Measurements from ENCODE around the gene MOG. TPM values are rescaled to one million over a fixed set of nuclear protein-coding genes. Genes with fewer than 3 reads are reported as not detected.
"Not testable (repeated sequence)": the region's sequence is repeated elsewhere in the genome, so short reads cannot be mapped to it uniquely, and the experiment has no call there.

MOG gene
- total and polyA plus RNA-seq, 2 experiments from 2014 or later = not detected

- Histone ChIP-seq H3K79me2 (ENCODE audit: insufficient read depth) (no peaks in the 10 kb centered on the region), H4K20me1 (ENCODE audit: insufficient read depth) (no peaks in the 10 kb centered on the region), H3K4me2 (ENCODE audit: unreplicated experiment) (no peak overlapping the region), H3K9me3 (ENCODE audit: low read depth) (no peaks in the 10 kb centered on the region), H3K36me3 (ENCODE audit: low read depth) (no peaks in the 10 kb centered on the region), H2AFZ (no peak overlapping the region), H3K27me3 (replicated peaks; ENCODE audit: insufficient read depth) (peaks cover 50% of the 10 kb centered on the region), H3K27ac (no peak overlapping the region), H3K4me3 (no peak overlapping the region), H3F3A (ENCODE audit: insufficient read depth) (no peaks in the 10 kb centered on the region), H3K9me2 (ENCODE audit: insufficient read depth) (no peaks in the 10 kb centered on the region), H3K4me1 (ENCODE audit: insufficient read depth) (no peaks in the 10 kb centered on the region), H3K9ac (no peak overlapping the region)
- DNase-seq = no peak
- TF ChIP-seq EZH2 (IDR thresholded peaks at IDR 0.05; ENCODE audit: insufficient read depth, poor library complexity, severe bottlenecking) = no peak
- TF ChIP-seq EZH2phosphoT487 (IDR thresholded peaks at IDR 0.05; ENCODE audit: insufficient read depth, low read depth) = no peak
- in situ Hi-C loops (cut with MboI) = no loop called here
- WGBS, 2 experiments (ENCODE audit: low coverage in 1 of 2, low lambda C conversion rate in 2 of 2, missing lambda C conversion rate in 2 of 2) = 50 to 54% methylated on average over 8 of the region's 8 CpGs
These were observed 9.3 kb downstream of the MOG start for GRCh38 chr6:29665942-29666825.

- Histone ChIP-seq H3K27me3 (replicated peaks; ENCODE audit: insufficient read depth) (peaks cover 56% of the 10 kb centered on the region), H3F3A (ENCODE audit: insufficient read depth) (no peaks in the 10 kb centered on the region), H3K36me3 (ENCODE audit: low read depth) (no peaks in the 10 kb centered on the region), H3K4me3 (no peak overlapping the region), H3K9me3 (ENCODE audit: low read depth) (no peaks in the 10 kb centered on the region), H3K27ac (no peak overlapping the region), H3K4me2 (ENCODE audit: unreplicated experiment) (no peak overlapping the region), H4K20me1 (ENCODE audit: insufficient read depth) (no peaks in the 10 kb centered on the region), H2AFZ (no peak overlapping the region), H3K9me2 (ENCODE audit: insufficient read depth) (no peaks in the 10 kb centered on the region), H3K4me1 (ENCODE audit: insufficient read depth) (no peaks in the 10 kb centered on the region), H3K79me2 (ENCODE audit: insufficient read depth) (no peaks in the 10 kb centered on the region), H3K9ac (no peak overlapping the region)
- 88 to 100% methylated on average over 1 of the region's 1 CpG for WGBS, 2 experiments (ENCODE audit: low coverage in 1 of 2, low lambda C conversion rate in 2 of 2, missing lambda C conversion rate in 2 of 2)
- no peak for DNase-seq
- in situ Hi-C loops (cut with MboI) = no loop called here
- TF ChIP-seq EZH2 (IDR thresholded peaks at IDR 0.05; ENCODE audit: insufficient read depth, poor library complexity, severe bottlenecking) (no peak), EZH2phosphoT487 (IDR thresholded peaks at IDR 0.05; ENCODE audit: insufficient read depth, low read depth) (no peak)
These were observed 9.9 kb downstream of the MOG start for GRCh38 chr6:29666826-29667130.

GRCh38 chr6:29667158-29667557 is 10.3 kb downstream of the MOG start:
- in situ Hi-C loops (cut with MboI) = no loop called here
- Histone ChIP-seq H3K36me3 (ENCODE audit: low read depth) (no peaks in the 10 kb centered on the region), H3K27ac (no peak overlapping the region), H3K79me2 (ENCODE audit: insufficient read depth) (no peaks in the 10 kb centered on the region), H3F3A (ENCODE audit: insufficient read depth) (no peaks in the 10 kb centered on the region), H4K20me1 (ENCODE audit: insufficient read depth) (no peaks in the 10 kb centered on the region), H3K4me1 (ENCODE audit: insufficient read depth) (no peaks in the 10 kb centered on the region), H3K4me3 (no peak overlapping the region), H3K9ac (no peak overlapping the region), H3K9me2 (ENCODE audit: insufficient read depth) (no peaks in the 10 kb centered on the region), H3K4me2 (ENCODE audit: unreplicated experiment) (no peak overlapping the region), H3K9me3 (ENCODE audit: low read depth) (no peaks in the 10 kb centered on the region), H2AFZ (no peak overlapping the region), H3K27me3 (replicated peaks; ENCODE audit: insufficient read depth) (peaks cover 54% of the 10 kb centered on the region)
- TF ChIP-seq EZH2phosphoT487 (IDR thresholded peaks at IDR 0.05; ENCODE audit: insufficient read depth, low read depth) = no peak
- DNase-seq = no peak
- WGBS, 2 experiments (ENCODE audit: low coverage in 1 of 2, low lambda C conversion rate in 2 of 2, missing lambda C conversion rate in 2 of 2) = 32 to 34% methylated on average over 5 of the region's 5 CpGs

- Histone ChIP-seq H3K79me2 (ENCODE audit: insufficient read depth) (no peaks in the 10 kb centered on the region), H4K20me1 (ENCODE audit: insufficient read depth) (no peaks in the 10 kb centered on the region), H3K4me3 (no peak overlapping the region), H3F3A (ENCODE audit: insufficient read depth) (no peaks in the 10 kb centered on the region), H3K27ac (no peak overlapping the region), H3K9me3 (ENCODE audit: low read depth) (no peaks in the 10 kb centered on the region), H3K9ac (no peak overlapping the region), H3K36me3 (ENCODE audit: low read depth) (no peaks in the 10 kb centered on the region), H3K27me3 (replicated peaks; ENCODE audit: insufficient read depth) (peaks cover 40% of the 10 kb centered on the region), H3K9me2 (ENCODE audit: insufficient read depth) (no peaks in the 10 kb centered on the region), H2AFZ (no peak overlapping the region), H3K4me1 (ENCODE audit: insufficient read depth) (no peaks in the 10 kb centered on the region), H3K4me2 (ENCODE audit: unreplicated experiment) (no peak overlapping the region)
- TF ChIP-seq EZH2phosphoT487 (IDR thresholded peaks at IDR 0.05; ENCODE audit: insufficient read depth, low read depth) (no peak), EZH2 (IDR thresholded peaks at IDR 0.05; ENCODE audit: insufficient read depth, poor library complexity, severe bottlenecking) (no peak)
- DNase-seq = no peak
- 7 to 21% methylated on average over 1 of the region's 1 CpG for WGBS, 2 experiments (ENCODE audit: low coverage in 1 of 2, low lambda C conversion rate in 2 of 2, missing lambda C conversion rate in 2 of 2)
- in situ Hi-C loops (cut with MboI) = no loop called here
These were observed 14.1 kb downstream of the MOG start for GRCh38 chr6:29671026-29671425.

DNA sequence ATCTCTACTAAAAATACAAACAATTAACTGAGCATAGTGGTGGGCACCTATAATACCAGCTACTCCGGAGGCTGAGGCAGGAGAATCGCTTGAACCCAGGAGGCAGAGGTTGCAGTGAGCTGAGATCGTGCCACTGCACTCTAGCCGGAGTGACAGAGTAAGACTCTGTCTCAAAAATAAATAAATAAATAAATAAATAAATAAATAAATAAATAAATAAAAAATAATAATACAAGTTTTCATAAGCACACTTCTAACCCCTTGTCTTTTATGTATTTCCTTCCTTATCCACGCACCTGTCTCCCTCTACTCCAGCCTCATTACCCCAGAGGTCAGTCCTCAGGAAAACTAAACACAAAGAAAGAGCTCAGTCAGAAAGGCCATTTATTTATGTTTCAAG is 15.2 kb downstream of the MOG start:
- DNase-seq; H3K36me3 ChIP-seq (ENCODE audit: low read depth); H3K9ac ChIP-seq; H3K79me2 ChIP-seq (ENCODE audit: insufficient read depth); H3K9me2 ChIP-seq (ENCODE audit: insufficient read depth); H3K4me1 ChIP-seq (ENCODE audit: insufficient read depth); H3K4me3 ChIP-seq; H3K4me2 ChIP-seq (ENCODE audit: unreplicated experiment); H3K27ac ChIP-seq; H4K20me1 ChIP-seq (ENCODE audit: insufficient read depth); H2AFZ ChIP-seq; in situ Hi-C loops (cut with MboI); H3F3A ChIP-seq (ENCODE audit: insufficient read depth); H3K9me3 ChIP-seq (ENCODE audit: low read depth): not testable (repeated sequence)
- peaks cover 29% of the 10 kb centered on the region for H3K27me3 ChIP-seq (replicated peaks; ENCODE audit: insufficient read depth)
- 69 to 75% methylated on average over 5 of the region's 5 CpGs for WGBS, 2 experiments (ENCODE audit: low coverage in 1 of 2, low lambda C conversion rate in 2 of 2, missing lambda C conversion rate in 2 of 2)
